KBM-7 (cell line): ENCODE results near the gene KRTAP5-4.
"Not testable (repeated sequence)": the region's sequence is repeated elsewhere in the genome, so short reads cannot be mapped to it uniquely, and the experiment has no call there.

Experiments used
- DNase-seq: peaks from one replicate; pipeline ENCODE4 v3.0.0-alpha.2; 2015
- in situ Hi-C: fragments of 300-500 bp; cut with MboI; formaldehyde crosslinking; loops from 2 replicates; pipeline ENCODE4 v1.14.3; 2020; ENCODE audit warnings: low sequenced_read_pairs, low pct_unique_long_range_greater_than_20kb, mixed read lengths

KRTAP5-4 gene

DNA sequence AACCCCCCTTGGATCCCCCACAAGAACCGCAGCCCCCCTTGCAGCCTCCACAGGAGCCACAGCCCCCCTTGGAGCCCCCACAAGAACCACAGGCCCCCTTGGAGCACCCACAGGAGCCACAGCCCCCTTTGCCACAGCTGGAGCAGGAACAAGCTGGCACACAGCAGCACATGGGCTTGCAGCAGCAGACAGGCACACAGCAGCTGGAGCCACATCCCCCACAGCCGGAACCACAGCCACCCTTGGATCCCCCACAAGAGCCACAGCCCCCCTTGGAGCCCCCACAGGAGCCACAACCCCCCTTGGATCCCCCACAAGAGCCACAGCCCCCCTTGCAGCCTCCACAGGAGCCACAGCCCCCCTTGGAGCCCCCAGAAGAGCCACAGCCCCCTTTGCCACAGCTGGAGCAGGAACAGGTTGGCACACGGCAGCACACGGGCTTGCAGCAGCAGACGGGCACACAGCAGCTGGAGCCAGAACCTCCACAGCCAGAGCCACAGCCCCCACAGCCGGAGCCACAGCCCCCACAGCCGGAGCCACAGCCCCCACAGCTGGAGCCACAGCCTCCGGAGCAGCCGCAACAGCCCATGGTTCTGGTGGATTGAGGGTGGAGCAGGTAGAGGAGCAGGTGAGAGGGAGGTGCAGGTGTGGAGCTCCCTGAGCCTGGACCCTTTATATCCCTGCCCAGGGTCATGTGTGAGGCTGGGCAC lies 37.1 kb downstream of the KRTAP5-4 start, which contains the start of gene KRTAP5-1:
Gene KRTAP5-1 (minus strand): TSS at position 623 of the 710 bp plus-strand sequence. CDS start 34 bp downstream, at position 589.
- in situ Hi-C loops, result not testable (repeated sequence)

DNA sequence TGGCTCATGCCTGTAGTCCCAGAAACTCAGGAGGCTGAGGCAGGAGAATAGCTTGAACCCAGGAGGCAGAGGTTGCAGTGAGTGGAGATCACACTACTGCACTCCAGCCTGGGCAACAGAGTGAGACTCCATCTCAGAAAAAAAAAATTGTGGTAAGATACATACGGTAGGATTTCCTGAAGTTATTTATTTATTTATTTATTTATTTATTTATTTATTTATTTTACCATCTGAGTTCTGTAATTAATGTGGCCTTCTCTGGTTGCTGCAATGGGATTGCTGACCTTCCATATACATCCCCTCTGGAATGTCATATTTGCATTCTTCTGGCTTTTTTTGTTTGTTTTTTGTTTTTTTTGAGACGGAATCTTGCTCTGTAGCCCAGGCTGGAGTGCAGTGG lies 39.0 kb downstream of the KRTAP5-4 start:
- in situ Hi-C loops, DNase-seq: not testable (repeated sequence)

More for the DNA sequence above, 37.1 kb downstream of the KRTAP5-4 start, which contains the start of gene KRTAP5-1:
- not testable (repeated sequence) for DNase-seq

DNA sequence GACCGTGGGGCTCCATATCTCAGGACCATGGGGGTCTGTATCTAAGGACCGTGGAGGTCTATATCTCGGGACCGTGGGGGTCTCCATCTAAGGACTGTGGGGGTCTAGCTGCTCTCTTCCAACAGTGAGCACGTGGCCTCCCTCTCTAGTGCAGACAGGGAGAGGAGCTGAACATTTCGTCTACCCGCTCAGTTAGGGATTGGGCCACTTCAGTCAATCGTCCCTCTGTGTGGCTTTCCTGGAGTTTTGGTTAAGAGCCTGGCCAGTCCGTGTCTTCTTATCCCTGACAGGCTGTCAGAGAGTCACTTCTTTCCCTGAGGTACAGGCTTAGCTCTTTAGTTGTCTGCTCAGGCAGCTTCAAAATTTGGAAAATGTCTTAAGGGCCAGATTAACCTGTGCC lies 40.0 kb downstream of the KRTAP5-4 start:
- DNase-seq, result no peak
- in situ Hi-C loops, result no loop called here

DNA sequence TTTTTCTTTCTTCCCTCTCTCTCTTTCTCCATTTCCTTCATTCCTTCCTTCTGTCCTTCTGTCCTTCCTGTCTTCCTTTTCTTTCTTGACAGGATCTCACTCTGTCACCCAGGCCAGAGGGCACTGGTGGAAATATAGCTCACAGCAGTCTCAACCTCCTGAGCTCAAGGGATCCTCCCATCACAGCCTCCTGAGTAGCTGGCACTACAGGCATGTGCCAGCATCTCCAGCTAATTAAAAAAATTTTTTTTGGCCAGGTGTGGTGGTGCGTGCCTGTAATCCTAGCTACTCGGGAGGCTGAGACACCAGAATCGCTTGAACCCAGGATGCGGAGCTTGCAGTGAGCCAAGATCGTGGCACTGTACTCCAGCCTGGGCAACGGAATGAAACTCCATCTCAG lies 45.1 kb downstream of the KRTAP5-4 start:
- in situ Hi-C loops, result no loop called here

DNA sequence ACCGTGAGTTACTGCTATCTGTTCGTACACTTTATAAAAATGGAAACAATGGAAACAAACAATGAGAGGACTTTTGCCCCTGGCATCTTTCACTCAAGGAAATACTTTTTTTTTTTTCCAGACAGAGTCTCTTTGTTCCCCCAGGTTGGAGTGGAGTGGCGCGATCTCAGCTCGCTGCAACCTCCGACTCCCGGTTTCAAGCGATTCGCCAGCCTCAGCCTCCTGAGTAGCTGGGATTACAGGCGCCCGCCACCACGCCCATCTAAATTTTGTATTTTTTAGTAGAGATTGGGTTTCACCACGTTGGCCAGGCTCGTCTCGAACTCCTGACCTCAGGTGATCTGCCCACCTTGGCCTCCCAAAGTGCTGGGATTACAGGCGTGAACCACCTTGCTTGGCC lies 46.2 kb downstream of the KRTAP5-4 start:
- DNase-seq, in situ Hi-C loops: not testable (repeated sequence)

More for the DNA sequence above, 45.1 kb downstream of the KRTAP5-4 start:
- no peak for DNase-seq

DNA sequence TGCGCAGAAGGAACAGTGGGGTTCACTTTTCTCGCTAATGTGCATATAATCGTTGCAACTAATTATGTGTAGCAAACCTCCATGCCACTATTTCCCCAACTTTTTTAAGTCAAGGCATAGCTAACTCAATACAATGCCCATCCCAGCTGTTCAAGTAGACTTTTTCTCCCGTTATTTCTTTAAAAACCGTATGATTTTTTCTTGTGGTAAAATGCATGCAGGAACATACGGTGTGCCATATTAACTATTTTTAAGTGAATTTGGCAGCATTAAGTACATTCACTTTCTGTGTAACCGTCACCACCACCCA lies 47.0 kb downstream of the KRTAP5-4 start:
- in situ Hi-C loops, result no loop called here

DNA sequence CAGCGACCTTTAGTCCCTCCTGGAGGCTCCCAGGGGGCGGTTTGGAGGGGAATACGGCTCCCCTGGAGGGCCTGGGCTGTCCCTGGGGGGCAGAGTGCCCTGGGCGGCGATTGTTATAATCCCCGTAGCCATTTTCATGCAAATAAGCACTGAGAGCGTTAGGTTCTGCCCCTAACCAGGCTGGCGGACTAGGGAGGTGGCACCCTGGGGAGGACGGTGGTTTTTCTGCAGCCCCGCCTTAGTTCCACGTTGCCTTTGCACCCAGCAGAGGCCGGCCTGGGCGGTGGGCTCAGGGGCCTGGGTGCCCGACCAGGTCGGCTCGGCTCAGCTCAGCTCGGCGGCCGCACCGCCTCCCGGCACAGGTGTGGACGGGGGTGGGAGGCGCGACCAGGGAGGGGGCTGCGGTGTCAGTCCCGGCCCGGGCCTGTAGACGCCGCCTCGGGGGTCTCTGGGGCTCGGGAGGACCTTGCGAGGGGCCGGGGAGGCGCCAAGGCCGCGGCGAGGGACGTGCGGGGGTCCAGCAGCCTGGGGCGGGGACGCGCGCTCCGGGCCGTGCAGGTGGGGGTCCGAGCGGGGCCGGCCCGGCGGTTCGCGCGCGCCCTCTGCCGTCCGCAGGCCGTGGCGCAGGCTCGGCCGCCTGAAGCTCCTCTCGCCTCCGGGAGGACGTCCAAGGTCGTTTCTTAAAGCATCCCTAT lies 47.6 kb downstream of the KRTAP5-4 start:
- DNase-seq, result peak; percentile 56
- in situ Hi-C loops, result no loop called here

More for the DNA sequence above, 47.0 kb downstream of the KRTAP5-4 start:
- DNase-seq, result no peak

DNA sequence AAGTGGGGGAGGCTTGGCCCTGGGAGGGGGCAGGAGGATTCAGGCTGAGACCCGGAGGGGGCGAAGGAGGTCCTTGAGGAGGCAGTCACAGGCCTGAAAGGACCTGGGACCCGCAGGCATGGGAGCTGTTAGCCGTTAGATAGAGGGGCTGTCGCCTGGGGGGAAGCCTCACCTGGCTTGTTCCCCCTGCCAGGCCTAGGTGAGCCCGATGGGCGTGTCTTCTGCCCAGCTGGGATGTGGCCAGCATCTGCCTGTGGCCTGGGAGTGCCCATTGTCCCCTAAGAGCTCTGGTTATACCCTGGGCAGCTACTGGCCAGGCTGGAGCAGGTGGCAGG lies 48.1 kb downstream of the KRTAP5-4 start:
- in situ Hi-C loops, result no loop called here
- no peak for DNase-seq

DNA sequence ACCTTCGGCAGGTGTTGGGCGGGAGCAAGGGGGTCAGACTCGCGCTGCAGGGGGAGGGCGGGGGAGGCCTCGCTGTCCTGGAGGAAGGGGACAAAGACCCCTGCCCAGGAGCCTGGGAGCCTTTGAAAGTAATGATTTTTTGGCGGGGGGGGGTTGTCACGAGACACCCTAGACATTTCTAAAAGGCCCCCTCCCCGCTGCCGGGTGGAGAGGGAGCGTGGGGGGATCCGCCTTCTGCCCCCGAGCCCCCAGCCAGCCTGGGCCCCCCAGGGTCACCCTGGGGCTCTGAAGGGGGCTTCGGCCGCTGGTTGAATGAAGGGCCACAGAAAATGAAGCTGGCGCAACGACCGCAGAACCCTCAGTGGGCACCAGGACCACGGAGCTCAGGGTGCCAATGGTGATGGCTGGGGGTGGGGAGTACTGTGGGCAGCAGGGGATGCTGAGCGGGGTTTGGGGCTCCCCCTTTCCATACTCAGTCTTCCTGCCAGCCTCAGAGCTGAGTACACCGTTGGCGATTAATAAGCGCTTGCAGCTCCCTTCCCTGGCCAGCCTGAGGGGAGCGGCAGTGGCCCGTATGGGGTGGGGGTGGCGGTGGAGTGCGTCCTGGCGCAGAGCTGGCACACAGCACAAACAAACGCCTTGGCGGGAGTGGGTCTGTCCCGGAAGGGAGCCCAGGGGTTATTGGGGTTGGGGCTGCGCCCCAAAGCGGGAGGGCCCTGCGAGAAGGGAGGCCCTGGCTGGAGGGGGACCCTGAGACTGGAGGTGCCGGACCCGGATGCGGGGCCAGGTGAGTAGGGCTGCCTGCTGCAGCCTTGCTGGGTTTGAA lies 48.6 kb downstream of the KRTAP5-4 start:
- DNase-seq, result no peak
- in situ Hi-C loops, result no loop called here

DNA sequence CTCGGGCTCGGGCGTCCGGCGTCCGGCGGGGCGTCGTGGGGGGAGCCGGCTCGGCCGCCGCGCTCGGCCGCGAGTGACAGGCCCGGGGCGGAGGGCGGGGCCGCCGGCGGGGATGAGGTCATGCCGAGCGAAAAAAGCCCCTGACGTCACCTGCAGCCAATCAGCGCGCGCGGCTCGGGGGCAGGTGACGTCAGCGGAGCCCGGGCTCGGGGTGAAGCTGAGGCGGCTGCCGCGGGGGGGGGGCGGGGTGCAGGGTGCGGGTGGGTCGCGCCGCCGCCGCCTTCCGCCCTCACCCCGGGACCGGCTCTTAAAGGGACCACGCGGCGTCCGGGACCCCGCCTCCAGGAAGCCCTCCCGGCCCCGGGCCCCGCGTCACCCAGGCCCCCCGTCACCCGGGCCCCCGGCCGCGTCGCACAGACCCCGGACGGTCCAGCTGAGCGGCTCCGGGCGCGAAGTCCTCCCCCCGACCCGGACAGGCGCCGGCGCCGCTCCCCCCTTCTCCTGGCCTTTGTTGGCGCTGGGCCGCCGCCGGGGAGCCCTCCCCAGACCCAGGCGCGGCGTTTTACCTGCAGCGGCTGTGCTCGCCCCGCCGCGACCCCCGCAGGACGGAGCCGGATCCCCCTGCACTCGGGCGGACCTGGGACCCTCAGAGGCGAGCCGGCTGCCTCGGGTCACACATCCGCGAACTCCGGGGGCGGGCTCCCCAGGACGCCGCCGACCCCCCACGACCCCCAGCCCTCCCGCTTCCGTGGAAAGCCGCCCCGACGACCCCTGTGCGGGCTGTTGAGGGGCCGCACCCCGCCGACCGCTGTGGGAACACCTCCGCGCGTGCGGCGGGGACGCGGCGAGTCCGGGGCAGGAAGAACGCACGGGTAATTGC lies 49.5 kb downstream of the KRTAP5-4 start, which contains the start of gene DUSP8:
Gene DUSP8 (minus strand): TSS at position 75 of the 880 bp plus-strand sequence. CDS start 6,445 bp downstream, outside the sequence.
- peak; percentile 71 for DNase-seq
- in situ Hi-C loops, result no loop called here

DNA sequence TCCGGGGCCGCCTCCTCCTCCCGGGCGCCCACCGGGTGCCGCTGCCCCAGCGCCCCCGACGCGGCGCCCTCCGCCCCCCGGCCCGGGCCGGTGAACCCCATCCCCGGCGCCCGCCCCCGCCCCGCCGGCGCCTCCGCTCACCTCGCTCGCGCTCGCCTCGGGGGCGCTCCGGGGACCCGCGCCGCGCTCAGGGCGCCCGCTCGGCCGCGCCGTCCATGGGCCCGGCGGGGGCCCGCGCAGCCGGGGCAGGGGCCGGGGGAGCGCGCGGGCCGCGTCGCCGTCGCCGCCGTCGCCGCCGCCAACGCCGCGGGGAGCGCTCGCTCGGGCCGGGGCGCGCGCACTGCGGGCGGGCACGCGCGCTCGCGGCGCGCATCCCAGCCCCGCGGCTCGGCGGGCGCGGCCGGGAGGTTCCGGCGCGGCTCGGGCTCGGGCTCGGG lies 50.2 kb downstream of the KRTAP5-4 start:
- DNase-seq, result no peak
- in situ Hi-C loops, result no loop called here
